GM12892 (cell line): ENCODE results near the gene GHDC.
"Not testable (repeated sequence)": the region's sequence is repeated elsewhere in the genome, so short reads cannot be mapped to it uniquely, and the experiment has no call there.

Experiments
- DNase-seq: peaks from one replicate; pipeline ENCODE4 v3.0.0; 2011; ENCODE audit not compliant: insufficient read length
- FAIRE-seq: peaks from 2 replicates; lab custom pipeline; 2011; peaks lifted over from hg19 to GRCh38; lab: Jason Lieb, UNC
- POLR2A ChIP-seq: IDR thresholded peaks from 2 replicates; pipeline ENCODE4 v1.6.1; 2011; ENCODE audit warnings: low read depth, low read length, control low read depth
- POLR2AphosphoS5 ChIP-seq: IDR thresholded peaks from 2 replicates; pipeline ENCODE4 v1.6.1; 2011; ENCODE audit warnings: low read depth, low read length, control low read depth
- TAF1 ChIP-seq: IDR thresholded peaks from 2 replicates; pipeline ENCODE4 v1.6.1; 2011; ENCODE audit warnings: low read depth, mild to moderate bottlenecking, control low read depth, low read length, borderline replicate concordance

GHDC gene

GRCh38 chr17:42225646-42226045, 31.4 kb upstream of the GHDC start:
- no peak for FAIRE-seq
- no peak for TF ChIP-seq TAF1
- TF ChIP-seq POLR2AphosphoS5: no peak
- no peak for TF ChIP-seq POLR2A
- no peak for DNase-seq

GRCh38 chr17:42224651-42225050, 30.4 kb upstream of the GHDC start:
- FAIRE-seq (no peak), DNase-seq (no peak)
- TF ChIP-seq POLR2AphosphoS5: no peak

- TF ChIP-seq POLR2A (no peak), POLR2AphosphoS5 (no peak), TAF1 (no peak)
- peak; percentile 60 for FAIRE-seq
- peak; percentile 51 for DNase-seq
These were observed 27.8 kb upstream of the GHDC start for GRCh38 chr17:42221886-42222745.

- not testable (repeated sequence) for DNase-seq, FAIRE-seq
These were observed 25.0 kb upstream of the GHDC start for GRCh38 chr17:42219280-42219679.

- no peak for TF ChIP-seq POLR2AphosphoS5
- DNase-seq (no peak), FAIRE-seq (no peak)
These were observed 19.9 kb upstream of the GHDC start for GRCh38 chr17:42214156-42214555.

- DNase-seq (no peak), FAIRE-seq (no peak)
- TF ChIP-seq TAF1 (no peak), POLR2AphosphoS5 (no peak), POLR2A (no peak)
These were observed 18.1 kb upstream of the GHDC start for GRCh38 chr17:42212382-42212781.

GRCh38 chr17:42211921-42212341, 17.6 kb upstream of the GHDC start:
- FAIRE-seq, DNase-seq: not testable (repeated sequence)

- no peak for DNase-seq
- no peak for FAIRE-seq
- TF ChIP-seq POLR2A: no peak
- no peak for TF ChIP-seq POLR2AphosphoS5
- TF ChIP-seq TAF1: no peak
These were observed 15.8 kb upstream of the GHDC start for GRCh38 chr17:42210046-42210445.

GRCh38 chr17:42206153-42206612, 11.9 kb upstream of the GHDC start:
- FAIRE-seq, DNase-seq: not testable (repeated sequence)

- no peak for FAIRE-seq
- DNase-seq: no peak
- TF ChIP-seq POLR2AphosphoS5 (no peak), POLR2A (no peak), TAF1 (no peak)
These were observed 9.1 kb upstream of the GHDC start for GRCh38 chr17:42203354-42203753.

GRCh38 chr17:42202696-42203095, 8.4 kb upstream of the GHDC start:
- no peak for FAIRE-seq
- no peak for TF ChIP-seq TAF1
- TF ChIP-seq POLR2A: no peak
- TF ChIP-seq POLR2AphosphoS5: no peak
- DNase-seq: no peak

GRCh38 chr17:42202159-42202558, 7.9 kb upstream of the GHDC start:
- FAIRE-seq (no peak), DNase-seq (no peak)
- TF ChIP-seq POLR2A (no peak), POLR2AphosphoS5 (no peak), TAF1 (no peak)

GRCh38 chr17:42201458-42201772, 7.1 kb upstream of the GHDC start:
- no peak for TF ChIP-seq POLR2AphosphoS5
- TF ChIP-seq TAF1: no peak
- TF ChIP-seq POLR2A: no peak
- no peak for FAIRE-seq

More at GRCh38 chr17:42201458-42201772, 7.1 kb upstream of the GHDC start:
- no peak for DNase-seq
